Astrocyte (in vitro differentiated cells and primary cell): Measurements from ENCODE around the gene GNPTG. TPM values are rescaled to one million over a fixed set of nuclear protein-coding genes. Genes with fewer than 3 reads are reported as not detected.

Source experiments
- DNase-seq: peaks from one replicate; pipeline ENCODE4 v3.0.0-alpha.2; 2010; ENCODE audit warnings: low read depth
- FAIRE-seq: peaks from 2 replicates; lab custom pipeline; 2011; peaks lifted over from hg19 to GRCh38; lab: Jason Lieb, UNC
- H2AFZ ChIP-seq: 2 replicates; pipeline ENCODE4 v1.6.0; 2012; ENCODE audit warnings: low read depth, low read length, inconsistent platforms
- H3K27ac ChIP-seq: 2 replicates; pipeline ENCODE4 v1.5.1; 2011; ENCODE audit warnings: low read depth, low read length, inconsistent platforms
- H3K27me3 ChIP-seq: 2 replicates; pipeline ENCODE4 v1.6.0; 2011; ENCODE audit warnings: low read length, inconsistent platforms; ENCODE audit not compliant: insufficient read depth
- H3K36me3 ChIP-seq: 2 replicates; pipeline ENCODE4 v1.5.1; 2011; ENCODE audit warnings: low read length, inconsistent platforms; ENCODE audit not compliant: insufficient read depth
- H3K4me1 ChIP-seq: 2 replicates; pipeline ENCODE4 v1.5.1; 2011; ENCODE audit warnings: low read length, inconsistent platforms; ENCODE audit not compliant: insufficient read depth
- H3K4me2 ChIP-seq: 2 replicates; pipeline ENCODE4 v1.6.0; 2012; ENCODE audit warnings: low read length, inconsistent platforms
- H3K4me3 ChIP-seq: 2 replicates; pipeline ENCODE4 v1.5.1; 2011; ENCODE audit warnings: low read depth, mild to moderate bottlenecking, low read length, inconsistent platforms; ENCODE audit not compliant: insufficient read depth
- H3K79me2 ChIP-seq: 2 replicates; pipeline ENCODE4 v1.6.0; 2012; ENCODE audit warnings: mild to moderate bottlenecking, low read length, inconsistent platforms; ENCODE audit not compliant: insufficient read depth
- H3K9ac ChIP-seq: 2 replicates; pipeline ENCODE4 v1.6.0; 2012; ENCODE audit warnings: mild to moderate bottlenecking, low read length, inconsistent platforms
- H3K9me3 ChIP-seq: 2 replicates; pipeline ENCODE4 v1.5.1; 2012; ENCODE audit warnings: low read depth, mild to moderate bottlenecking, low read length, inconsistent platforms; ENCODE audit not compliant: insufficient read depth
- H4K20me1 ChIP-seq: 2 replicates; pipeline ENCODE4 v1.6.0; 2012; ENCODE audit warnings: low read length, inconsistent platforms; ENCODE audit not compliant: insufficient read depth
- H3K27ac Mint-ChIP-seq: one replicate; pipeline ENCODE4 v1.8.0; 2021; ENCODE audit warnings: mild to moderate bottlenecking, mixed read lengths; ENCODE audit not compliant: unreplicated experiment
- H3K27me3 Mint-ChIP-seq: one replicate; pipeline ENCODE4 v1.8.0; 2021; ENCODE audit warnings: low read depth, mixed read lengths; ENCODE audit not compliant: unreplicated experiment
- H3K36me3 Mint-ChIP-seq: one replicate; pipeline ENCODE4 v1.8.0; 2021; ENCODE audit warnings: low read depth, mixed read lengths; ENCODE audit not compliant: unreplicated experiment
- H3K4me1 Mint-ChIP-seq: one replicate; pipeline ENCODE4 v1.8.0; 2021; ENCODE audit warnings: low read depth, mixed read lengths; ENCODE audit not compliant: unreplicated experiment
- H3K4me3 Mint-ChIP-seq: one replicate; pipeline ENCODE4 v1.8.0; 2021; ENCODE audit warnings: mild to moderate bottlenecking, moderate library complexity, mixed read lengths; ENCODE audit not compliant: unreplicated experiment
- H3K9me3 Mint-ChIP-seq: one replicate; pipeline ENCODE4 v1.8.0; 2021; ENCODE audit warnings: mild to moderate bottlenecking, mixed read lengths; ENCODE audit not compliant: unreplicated experiment
- EZH2 ChIP-seq: IDR thresholded peaks from 2 replicates; pipeline ENCODE4 v1.6.1; 2012; ENCODE audit warnings: mild to moderate bottlenecking, low read length, inconsistent platforms; ENCODE audit not compliant: insufficient read depth
- total RNA-seq: library from RNA; stranded (reverse); gene quantifications from 2 replicates; pipeline ENCODE4 v1.2.1, GENCODE V29; 2021
- TF ChIP-seq, protein P1 (sequence below): IDR thresholded peaks from 2 replicates; pipeline ENCODE4 v1.5.1; 2011; ENCODE audit warnings: low read depth, mild to moderate bottlenecking, inconsistent platforms, low read length, moderate library complexity; ENCODE audit not compliant: insufficient read depth

Gene GNPTG
- total RNA-seq, 1 donor from 2014 or later = 45.5 TPM

DNA sequence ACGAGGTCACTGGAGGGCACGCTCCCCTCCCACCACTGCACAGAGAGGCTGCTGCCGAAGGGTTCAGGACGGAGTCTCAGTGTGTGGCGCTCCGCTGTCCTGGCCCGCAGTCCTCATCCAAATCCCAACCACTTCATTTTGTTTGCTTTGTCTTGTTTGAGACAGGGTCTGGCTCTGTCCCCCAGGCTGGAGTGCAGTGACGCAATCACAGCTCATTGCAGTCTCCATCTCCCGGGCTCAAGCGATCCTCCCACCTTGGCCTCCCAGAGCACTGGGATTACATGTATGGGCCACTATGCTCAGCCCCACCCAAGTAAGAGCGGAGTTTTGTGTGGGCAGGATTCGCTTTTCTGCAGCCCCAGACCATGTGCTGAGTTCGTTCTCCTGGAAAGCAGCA, 50.0 kb downstream of the GNPTG start:
- no peak for TF ChIP-seq EZH2
- TF ChIP-seq, protein P1, sequence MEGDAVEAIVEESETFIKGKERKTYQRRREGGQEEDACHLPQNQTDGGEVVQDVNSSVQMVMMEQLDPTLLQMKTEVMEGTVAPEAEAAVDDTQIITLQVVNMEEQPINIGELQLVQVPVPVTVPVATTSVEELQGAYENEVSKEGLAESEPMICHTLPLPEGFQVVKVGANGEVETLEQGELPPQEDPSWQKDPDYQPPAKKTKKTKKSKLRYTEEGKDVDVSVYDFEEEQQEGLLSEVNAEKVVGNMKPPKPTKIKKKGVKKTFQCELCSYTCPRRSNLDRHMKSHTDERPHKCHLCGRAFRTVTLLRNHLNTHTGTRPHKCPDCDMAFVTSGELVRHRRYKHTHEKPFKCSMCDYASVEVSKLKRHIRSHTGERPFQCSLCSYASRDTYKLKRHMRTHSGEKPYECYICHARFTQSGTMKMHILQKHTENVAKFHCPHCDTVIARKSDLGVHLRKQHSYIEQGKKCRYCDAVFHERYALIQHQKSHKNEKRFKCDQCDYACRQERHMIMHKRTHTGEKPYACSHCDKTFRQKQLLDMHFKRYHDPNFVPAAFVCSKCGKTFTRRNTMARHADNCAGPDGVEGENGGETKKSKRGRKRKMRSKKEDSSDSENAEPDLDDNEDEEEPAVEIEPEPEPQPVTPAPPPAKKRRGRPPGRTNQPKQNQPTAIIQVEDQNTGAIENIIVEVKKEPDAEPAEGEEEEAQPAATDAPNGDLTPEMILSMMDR = no peak
- no peaks in the 10 kb centered on the region for H3K36me3 ChIP-seq
- no peaks in the 10 kb centered on the region for H3K9me3 Mint-ChIP-seq
- no peaks in the 10 kb centered on the region for H3K27me3 ChIP-seq
- peaks cover 16% of the 10 kb centered on the region for H4K20me1 ChIP-seq
- H3K4me1 ChIP-seq = no peaks in the 10 kb centered on the region
- H3K9me3 ChIP-seq = no peaks in the 10 kb centered on the region
- DNase-seq (no peak), FAIRE-seq (no peak)
- H3K27ac ChIP-seq = no peak overlapping the region
- no peak overlapping the region for H2AFZ ChIP-seq
- H3K4me2 ChIP-seq = no peak overlapping the region
- no peak overlapping the region for H3K27ac Mint-ChIP-seq
- no peak overlapping the region for H3K9ac ChIP-seq
- no peak overlapping the region for H3K4me3 ChIP-seq
- no peak overlapping the region for H3K4me3 Mint-ChIP-seq
- peaks cover 18% of the 10 kb centered on the region for H3K36me3 Mint-ChIP-seq
- H3K4me1 Mint-ChIP-seq = no peaks in the 10 kb centered on the region
- no peaks in the 10 kb centered on the region for H3K79me2 ChIP-seq
- H3K27me3 Mint-ChIP-seq = no peaks in the 10 kb centered on the region

GRCh38 chr16:1403036-1403435, 51.3 kb downstream of the GNPTG start:
- Histone ChIP-seq H3K4me2 (no peak overlapping the region), H3K79me2 (peaks cover 3% of the 10 kb centered on the region), H3K27ac (no peak overlapping the region), H2AFZ (no peak overlapping the region), H3K4me1 (no peaks in the 10 kb centered on the region), H3K27me3 (no peaks in the 10 kb centered on the region), H3K4me3 (no peak overlapping the region), H3K36me3 (no peaks in the 10 kb centered on the region), H3K9ac (no peak overlapping the region), H4K20me1 (peaks cover 21% of the 10 kb centered on the region), H3K9me3 (no peaks in the 10 kb centered on the region)
- H3K36me3 Mint-ChIP-seq = peaks cover 16% of the 10 kb centered on the region
- peaks cover 1% of the 10 kb centered on the region for H3K4me1 Mint-ChIP-seq
- H3K4me3 Mint-ChIP-seq = no peak overlapping the region
- no peaks in the 10 kb centered on the region for H3K27me3 Mint-ChIP-seq
- TF ChIP-seq, protein P1 = no peak
- no peak for TF ChIP-seq EZH2
- DNase-seq (no peak), FAIRE-seq (no peak)
- no peaks in the 10 kb centered on the region for H3K9me3 Mint-ChIP-seq
- no peak overlapping the region for H3K27ac Mint-ChIP-seq

- H3K9ac ChIP-seq = no peak overlapping the region
- Mint-ChIP-seq H3K27ac (no peak overlapping the region), H3K4me3 (no peak overlapping the region), H3K27me3 (no peaks in the 10 kb centered on the region), H3K4me1 (peaks cover 1% of the 10 kb centered on the region), H3K9me3 (no peaks in the 10 kb centered on the region), H3K36me3 (peaks cover 15% of the 10 kb centered on the region)
- no peak for FAIRE-seq
- H2AFZ ChIP-seq = no peak overlapping the region
- H3K36me3 ChIP-seq = no peaks in the 10 kb centered on the region
- peaks cover 21% of the 10 kb centered on the region for H4K20me1 ChIP-seq
- no peak overlapping the region for H3K4me2 ChIP-seq
- H3K79me2 ChIP-seq = peaks cover 3% of the 10 kb centered on the region
- DNase-seq = no peak
- no peak overlapping the region for H3K27ac ChIP-seq
- H3K4me1 ChIP-seq = no peaks in the 10 kb centered on the region
- H3K9me3 ChIP-seq = no peaks in the 10 kb centered on the region
- H3K27me3 ChIP-seq = no peaks in the 10 kb centered on the region
- no peak for TF ChIP-seq EZH2
- TF ChIP-seq, protein P1 = no peak
- H3K4me3 ChIP-seq = no peak overlapping the region
Observed at GRCh38 chr16:1403733-1404132, 52.0 kb downstream of the GNPTG start.
